Psoas muscle (tissue), 8 donors: Measurements from ENCODE around the gene UBC. TPM values are rescaled to one million over a fixed set of nuclear protein-coding genes. Genes with fewer than 3 reads are reported as not detected.
A peak's percentile ranks its signal among the peaks of the same experiment; 100 is the strongest.

Source experiments
- ATAC-seq, 4 donors: fragments of 200-7000 bp; cut with Tn5 transposase; one replicate each; pipeline ENCODE4 v1.9.1; 2020; ENCODE audit warnings: moderate library complexity in 3 of 4, mild to moderate bottlenecking in 2 of 4
- DNase-seq, 2 donors: peaks; one replicate each; pipeline ENCODE4 v3.0.0-alpha.2; 2020
- H3K27ac ChIP-seq: fragments of 200-600 bp; one replicate; pipeline ENCODE4 v1.8.0; 2022
- H3K27me3 ChIP-seq, 3 donors: fragments of 200-600 bp in 1 of 3; one replicate each; pipeline versions ENCODE4 v1.6.1 to v1.8.0; 2013 to 2022; ENCODE audit warnings: low read length in 2 of 3, mild to moderate bottlenecking in 2 of 3, moderate library complexity in 1 of 3; ENCODE audit not compliant: insufficient read depth in 3 of 3
- H3K36me3 ChIP-seq, 2 donors: fragments of 200-600 bp in 1 of 2; one replicate each; pipeline versions ENCODE4 v1.6.1 to v1.8.0; 2013 to 2022; ENCODE audit warnings: low read depth in 1 of 2, mild to moderate bottlenecking in 1 of 2, moderate library complexity in 1 of 2; ENCODE audit not compliant: insufficient read depth in 1 of 2
- H3K4me1 ChIP-seq: fragments of 200-600 bp; one replicate; pipeline ENCODE4 v1.8.0; 2022
- H3K4me3 ChIP-seq: fragments of 200-600 bp; one replicate; pipeline ENCODE4 v1.8.0; 2022; ENCODE audit warnings: mild to moderate bottlenecking
- H3K9me3 ChIP-seq: fragments of 200-600 bp; one replicate; pipeline ENCODE4 v1.8.0; 2022
- CTCF ChIP-seq: fragments of 200-600 bp; IDR thresholded peaks from one replicate; pipeline ENCODE4 v1.8.0; 2022; ENCODE audit warnings: antibody characterized with exemption
- WGBS, 3 donors: extraction: QIAGEN DNeasy Blood & Tissue Kit; methylation state at CpG; one replicate each; pipeline versions ENCODE4 v1.1.6 to v1.1.7; 2013; 5-methylcytosine and 5-hydroxymethylcytosine counted together
- intact Hi-C, 2 donors: fragments of 100-400 bp; cut with DNase I; formaldehyde crosslinking; loops; one replicate each; pipeline versions ENCODE4 v1.11.0 to v1.14.2; 2022
- polyA plus RNA-seq, 3 donors: library from polyadenylated mRNA; stranded (reverse); fragments of 200-250 nt; gene quantifications; one replicate each; pipeline ENCODE4 v1.2.3, GENCODE V29; 2013
- total RNA-seq, 4 donors: library from RNA; stranded (reverse); fragmentation: NEBNext Ultra II Directional in 2 of 4; extraction: Animal tissue kit (Norgen Biotek cat#: 25700) in 2 of 4; gene quantifications; one replicate each; pipeline versions ENCODE4 v1.2.1 to v1.2.4, GENCODE V29; 2021 to 2023
- donor health status: healthy with polysubstance abuse.
- donor health status: DM: no; HTN: no; CAD: no; lungs with moderate emphysema.
- donor health status: Bipolar disorder and iron deficiency.
- donor health status: healthy.
- donor health status: DM: yes; HTN: yes; CAD: no.
- donor health status: DM: no; HTN: no; CAD: no.
- donor health status: DM: no; HTN: no; CAD: no.
- donor health status: DM: yes; HTN: yes; CAD: no.

The UBC gene
- total and polyA plus RNA-seq, 7 donors = 2,036 to 18,039 (median 2,719) TPM

GRCh38 chr12:124954771-124955170 lies 40.3 kb upstream of the UBC start:
- H3K4me1 ChIP-seq = no peaks in the 10 kb centered on the region
- WGBS, 3 donors = 95% methylated on average over 4 of the region's 4 CpGs
- no peaks in the 10 kb centered on the region for H3K9me3 ChIP-seq
- H3K27ac ChIP-seq = no peak overlapping the region
- intact Hi-C loops = no loop called here
- H3K36me3 ChIP-seq = peaks cover 3 to 98% of the 10 kb centered on the region in 2 donors
- ATAC-seq = no peak
- H3K27me3 ChIP-seq = no peaks in the 10 kb centered on the region
- H3K4me3 ChIP-seq = no peak overlapping the region
- no peak for TF ChIP-seq CTCF
- DNase-seq = no peak

GRCh38 chr12:124953689-124954405 lies 39.4 kb upstream of the UBC start:
- no peak overlapping the region for H3K4me3 ChIP-seq
- 92 to 95% (median 93%) methylated on average over 32 of the region's 32 CpGs for WGBS, 3 donors
- no peak overlapping the region for H3K27ac ChIP-seq
- H3K9me3 ChIP-seq = no peaks in the 10 kb centered on the region
- peaks cover 3 to 98% of the 10 kb centered on the region in 2 donors for H3K36me3 ChIP-seq
- ATAC-seq (no peak), DNase-seq (no peak)
- no peak for TF ChIP-seq CTCF
- H3K4me1 ChIP-seq = no peaks in the 10 kb centered on the region
- no peaks in the 10 kb centered on the region for H3K27me3 ChIP-seq
- intact Hi-C loops = loop anchor here in 1 of 2 donors (2.0 kb wide), 1 partner anchor 67 kb away; no protein-coding TSS in a partner anchor

- no peak for TF ChIP-seq CTCF
- DNase-seq = no peak
- 57 to 86% (median 73%) methylated on average over 8 of the region's 8 CpGs for WGBS, 3 donors
- H3K36me3 ChIP-seq = peaks cover 3 to 99% of the 10 kb centered on the region in 2 donors
- no peak overlapping the region for H3K27ac ChIP-seq
- intact Hi-C loops = loop anchor here in 1 of 2 donors (2.0 kb wide), 1 partner anchor 68 kb away; no protein-coding TSS in a partner anchor
- no peaks in the 10 kb centered on the region for H3K9me3 ChIP-seq
- no peaks in the 10 kb centered on the region for H3K4me1 ChIP-seq
- no peak for ATAC-seq
- no peaks in the 10 kb centered on the region for H3K27me3 ChIP-seq
- no peak overlapping the region for H3K4me3 ChIP-seq
Measured at GRCh38 chr12:124952801-124953200, 38.4 kb upstream of the UBC start.

GRCh38 chr12:124952295-124952694 lies 37.8 kb upstream of the UBC start:
- no peaks in the 10 kb centered on the region for H3K27me3 ChIP-seq
- peaks cover 3 to 100% of the 10 kb centered on the region in 2 donors for H3K36me3 ChIP-seq
- DNase-seq (no peak), ATAC-seq (peak in 1 of 4 donors; percentile 17)
- TF ChIP-seq CTCF = no peak
- no peaks in the 10 kb centered on the region for H3K4me1 ChIP-seq
- H3K9me3 ChIP-seq = no peaks in the 10 kb centered on the region
- H3K4me3 ChIP-seq = no peak overlapping the region
- H3K27ac ChIP-seq = no peak overlapping the region
- intact Hi-C loops = loop anchor here in 1 of 2 donors (2.0 kb wide), 1 partner anchor 69 kb away; no protein-coding TSS in a partner anchor
- WGBS, 3 donors = 93 to 94% (median 93%) methylated on average over 10 to 17 of the region's 17 CpGs
